SK-N-MC (cell line): ENCODE data around the gene BTBD18.

Source experiments
- DNase-seq: peaks from one replicate; pipeline ENCODE4 v3.0.0-alpha.2; 2011; ENCODE audit warnings: low read depth, low spot score
- H3K27ac ChIP-seq: fragments of 200-600 bp; sonication (generic); 2 replicates; pipeline ENCODE4 v1.5.1; 2016; ENCODE audit warnings: mixed run types
- H3K36me3 ChIP-seq: fragments of 200-600 bp; sonication (generic); 2 replicates; pipeline ENCODE4 v1.6.1; 2017; ENCODE audit warnings: antibody characterized with exemption, low read length, mixed read lengths; ENCODE audit not compliant: insufficient read depth
- H3K4me3 ChIP-seq: fragments of 200-600 bp; sonication (generic); 2 replicates; pipeline ENCODE4 v1.5.1; 2016
- H3K9ac ChIP-seq: fragments of 200-600 bp; sonication (generic); 2 replicates; pipeline ENCODE4 v1.8.0; 2017; ENCODE audit warnings: mixed run types, mixed read lengths; ENCODE audit not compliant: insufficient read length
- H3K9me3 ChIP-seq: fragments of 200-600 bp; sonication (generic); 2 replicates; pipeline ENCODE4 v1.6.1; 2017; ENCODE audit warnings: low read depth, mild to moderate bottlenecking, antibody characterized with exemption, low read length, moderate library complexity, mixed read lengths
- EZH2 ChIP-seq: fragments of 200-600 bp; sonication (generic); IDR thresholded peaks from one replicate; pipeline ENCODE4 v1.6.1; 2017; ENCODE audit warnings: antibody characterized with exemption
- FOXP2 ChIP-seq: optimal IDR thresholded peaks from 2 replicates; pipeline ENCODE3; 2011; ENCODE audit warnings: mild to moderate bottlenecking, moderate library complexity; ENCODE audit not compliant: insufficient read depth; ENCODE audit errors: extremely low read length, control extremely low read depth
- POLR2AphosphoS5 ChIP-seq: IDR thresholded peaks from 2 replicates; pipeline ENCODE4 v1.6.1; 2012; ENCODE audit warnings: mild to moderate bottlenecking, low read depth, low read length, borderline replicate concordance

Gene BTBD18

GRCh38 chr11:57770793-57771192 lies 19.2 kb upstream of the BTBD18 start:
- peaks cover 14% of the 10 kb centered on the region for H3K36me3 ChIP-seq
- H3K27ac ChIP-seq, result no peak overlapping the region
- no peak for DNase-seq
- no peak overlapping the region for H3K4me3 ChIP-seq
- H3K9ac ChIP-seq, result no peak overlapping the region
- no peaks in the 10 kb centered on the region for H3K9me3 ChIP-seq
- TF ChIP-seq EZH2 (no peak), POLR2AphosphoS5 (no peak), FOXP2 (no peak)

GRCh38 chr11:57764972-57765371 lies 13.4 kb upstream of the BTBD18 start:
- H3K4me3 ChIP-seq, result peak overlapping the region; percentile 95

DNA sequence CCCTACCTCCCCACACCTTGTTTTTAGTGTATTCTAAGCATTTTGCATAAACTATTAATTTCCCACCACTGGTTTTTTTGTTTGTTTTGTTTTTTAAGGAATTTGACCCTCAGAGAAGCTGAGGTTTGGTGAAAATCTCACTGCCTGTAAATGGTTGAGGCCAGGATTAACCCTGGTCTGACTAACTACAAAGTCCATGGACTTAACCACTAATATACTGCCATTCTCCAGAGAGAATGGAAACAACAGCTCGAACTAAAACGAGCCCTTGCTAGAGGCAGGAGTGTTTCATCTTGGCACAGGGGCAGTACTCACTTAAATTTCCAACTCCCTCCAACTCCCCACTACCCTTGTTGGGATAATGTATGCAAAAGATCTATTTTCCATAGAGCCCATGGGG lies 12.9 kb upstream of the BTBD18 start:
- Histone ChIP-seq H3K27ac (no peak overlapping the region), H3K4me3 (peak overlapping the region; percentile 95), H3K9ac (peak overlapping the region; percentile 99), H3K9me3 (no peaks in the 10 kb centered on the region), H3K36me3 (peaks cover 14% of the 10 kb centered on the region)
- no peak for DNase-seq
- TF ChIP-seq EZH2 (no peak), FOXP2 (no peak), POLR2AphosphoS5 (no peak)

More at GRCh38 chr11:57764972-57765371, 13.4 kb upstream of the BTBD18 start:
- TF ChIP-seq FOXP2, result no peak
- no peak for TF ChIP-seq EZH2
- no peak for TF ChIP-seq POLR2AphosphoS5
- peaks cover 14% of the 10 kb centered on the region for H3K36me3 ChIP-seq
- DNase-seq, result no peak
- H3K27ac ChIP-seq, result no peak overlapping the region
- H3K9ac ChIP-seq, result no peak overlapping the region
- no peaks in the 10 kb centered on the region for H3K9me3 ChIP-seq

DNA sequence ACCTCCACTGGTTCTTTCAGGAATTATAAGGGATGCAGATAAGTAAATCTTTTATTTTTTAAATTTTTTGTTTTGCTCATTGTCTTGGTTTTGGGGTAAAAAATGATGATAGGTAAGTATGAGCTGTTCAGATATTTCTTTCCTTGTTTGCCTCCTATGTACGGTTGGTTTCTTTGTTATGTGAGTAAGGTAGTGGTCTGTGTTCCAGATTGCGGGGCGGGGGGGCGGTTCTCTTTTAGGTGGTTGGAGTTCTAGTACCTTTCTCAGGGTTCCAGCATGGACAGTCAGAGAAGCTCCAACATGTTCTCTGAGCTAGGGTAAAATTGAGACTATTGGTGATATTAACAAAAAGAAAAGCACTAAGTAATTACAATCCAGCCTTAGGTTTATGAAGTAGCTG lies 12.4 kb upstream of the BTBD18 start:
- H3K4me3 ChIP-seq, result peak overlapping the region; percentile 95
- H3K9me3 ChIP-seq, result no peaks in the 10 kb centered on the region
- H3K9ac ChIP-seq, result peak overlapping the region; percentile 99
- peaks cover 14% of the 10 kb centered on the region; the same call in 1 of the 2 replicates for H3K36me3 ChIP-seq
- H3K27ac ChIP-seq, result no peak overlapping the region
- TF ChIP-seq EZH2 (no peak), POLR2AphosphoS5 (no peak), FOXP2 (no peak)
- DNase-seq, result no peak

DNA sequence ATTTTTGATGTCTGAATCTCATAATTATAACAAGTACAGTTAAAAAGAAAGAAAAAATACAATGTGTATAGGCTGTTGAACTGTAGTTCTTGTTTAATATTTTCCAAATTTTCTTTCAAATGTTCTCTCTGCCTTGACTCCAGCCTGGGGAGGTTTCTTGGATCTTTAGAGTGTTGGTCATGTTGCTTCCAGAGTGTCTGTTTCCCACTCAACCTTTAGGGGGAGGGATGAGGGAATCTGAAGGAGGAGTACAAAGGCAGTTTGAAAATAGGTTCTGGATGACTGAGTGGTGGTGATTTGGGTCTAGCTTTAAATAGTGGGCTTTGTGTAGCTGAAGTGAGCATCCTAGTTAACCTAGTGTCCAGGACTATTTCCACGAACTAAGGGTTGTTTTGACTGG lies 11.9 kb upstream of the BTBD18 start:
- Histone ChIP-seq H3K4me3 (peak overlapping the region; percentile 95), H3K36me3 (peaks cover 14% of the 10 kb centered on the region; the same call in 1 of the 2 replicates), H3K9me3 (no peaks in the 10 kb centered on the region), H3K27ac (peak overlapping the region; percentile 40; the same call in 1 of the 2 replicates), H3K9ac (peak overlapping the region; percentile 99)
- DNase-seq, result no peak
- no peak for TF ChIP-seq EZH2
- TF ChIP-seq POLR2AphosphoS5, result no peak
- no peak for TF ChIP-seq FOXP2

GRCh38 chr11:57762235-57762861 lies 10.7 kb upstream of the BTBD18 start:
- H3K9ac ChIP-seq, result peak overlapping the region; percentile 99

GRCh38 chr11:57761301-57762234 lies 9.9 kb upstream of the BTBD18 start, which contains the start of gene CTNND1:
TSS of gene CTNND1 (plus strand) at chr11:57761802. CDS start at chr11:57791479, 29,677 bp downstream.
- TF ChIP-seq POLR2AphosphoS5 (peak; percentile 93), FOXP2 (no peak), EZH2 (no peak)
- H3K27ac ChIP-seq, result peak within 1 kb of the TSS; percentile 96
- H3K36me3 ChIP-seq, result peaks cover 3% of the 10 kb centered on the region; the same call in 1 of the 2 replicates
- H3K9ac ChIP-seq, result peak within 1 kb of the TSS; percentile 99
- peak; percentile 93 for DNase-seq
- H3K9me3 ChIP-seq, result no peaks in the 10 kb centered on the region
- peak within 1 kb of the TSS; percentile 95 for H3K4me3 ChIP-seq

More at GRCh38 chr11:57762235-57762861, 10.7 kb upstream of the BTBD18 start:
- TF ChIP-seq POLR2AphosphoS5 (no peak), FOXP2 (no peak), EZH2 (no peak)
- Histone ChIP-seq H3K4me3 (peak overlapping the region; percentile 95), H3K27ac (peak overlapping the region; percentile 96), H3K36me3 (peaks cover 11% of the 10 kb centered on the region; the same call in 1 of the 2 replicates), H3K9me3 (no peaks in the 10 kb centered on the region)
- DNase-seq, result no peak

DNA sequence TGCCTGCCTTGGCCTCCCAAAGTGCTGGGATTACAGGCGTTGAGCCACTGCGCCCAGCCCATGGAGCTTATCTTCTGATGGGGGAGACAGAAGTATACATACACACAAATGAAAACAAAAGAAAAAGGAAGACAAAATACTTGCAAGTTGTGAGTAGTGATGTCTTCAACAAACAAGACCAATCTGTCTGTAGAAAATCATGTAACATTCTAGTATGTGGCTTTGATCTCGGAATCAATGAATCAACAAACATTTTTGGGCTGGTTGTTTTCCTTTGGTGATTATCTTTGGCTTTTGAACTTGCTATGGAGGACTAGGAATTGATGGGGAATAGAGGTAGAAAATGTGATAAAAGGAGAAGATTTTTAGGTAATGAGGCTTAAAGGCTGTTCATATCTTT lies 6.6 kb upstream of the BTBD18 start:
- DNase-seq, result no peak
- no peaks in the 10 kb centered on the region for H3K36me3 ChIP-seq
- no peak overlapping the region for H3K4me3 ChIP-seq

More for the DNA sequence above, 6.6 kb upstream of the BTBD18 start:
- H3K9ac ChIP-seq, result no peak overlapping the region
- H3K9me3 ChIP-seq, result no peaks in the 10 kb centered on the region
- no peak overlapping the region for H3K27ac ChIP-seq
- TF ChIP-seq EZH2 (no peak), FOXP2 (no peak), POLR2AphosphoS5 (no peak)
